Stimulated activated CD4-positive, alpha-beta T cell treated with anti-CD3 and anti-CD28 coated beads, Interleukin-12 subunit alpha, Interleukin-12 subunit beta, amount 100 ng/mL, for 4 hours (primary cell): Measurements from ENCODE around the gene PHACTR2.
A peak's percentile ranks its signal among the peaks of the same experiment; 100 is the strongest.
"Not testable (repeated sequence)": the region's sequence is repeated elsewhere in the genome, so short reads cannot be mapped to it uniquely, and the experiment has no call there.

ENCODE experiments used
- DNase-seq: peaks from one replicate; pipeline ENCODE4 v3.0.0-alpha.2; 2020

Gene PHACTR2

GRCh38 chr6:143677891-143678791 is at the start of gene PHACTR2:
Gene PHACTR2, plus strand, starts transcription at chr6:143677965. Its CDS starts 199 bp downstream, at chr6:143678164.
- peak; percentile 14 for DNase-seq

- DNase-seq, result no peak
Observed at GRCh38 chr6:143629104-143630080, 48.4 kb upstream of the PHACTR2 start.

GRCh38 chr6:143631196-143631595 is 46.6 kb upstream of the PHACTR2 start:
- DNase-seq, result not testable (repeated sequence)

GRCh38 chr6:143632894-143633293 is 44.9 kb upstream of the PHACTR2 start:
- no peak for DNase-seq

GRCh38 chr6:143634486-143634885 is 43.3 kb upstream of the PHACTR2 start:
- no peak for DNase-seq

- no peak for DNase-seq
Observed at GRCh38 chr6:143637691-143638090, 40.1 kb upstream of the PHACTR2 start.

- no peak for DNase-seq
Observed at GRCh38 chr6:143642403-143642802, 35.4 kb upstream of the PHACTR2 start.

GRCh38 chr6:143647191-143647590 is 30.6 kb upstream of the PHACTR2 start:
- DNase-seq, result no peak

- no peak for DNase-seq
Observed at GRCh38 chr6:143647732-143648131, 30.0 kb upstream of the PHACTR2 start.

- DNase-seq, result not testable (repeated sequence)
Observed at GRCh38 chr6:143649319-143649718, 28.4 kb upstream of the PHACTR2 start.

- DNase-seq, result not testable (repeated sequence)
Observed at GRCh38 chr6:143651328-143651727, 26.4 kb upstream of the PHACTR2 start.

- no peak for DNase-seq
Observed at GRCh38 chr6:143652841-143653331, 24.9 kb upstream of the PHACTR2 start.

- DNase-seq, result no peak
Observed at GRCh38 chr6:143655541-143655940, 22.2 kb upstream of the PHACTR2 start.

- DNase-seq, result no peak
Observed at GRCh38 chr6:143656026-143656425, 21.7 kb upstream of the PHACTR2 start.

GRCh38 chr6:143657809-143658208 is 20.0 kb upstream of the PHACTR2 start:
- no peak for DNase-seq

- DNase-seq, result not testable (repeated sequence)
Observed at GRCh38 chr6:143660170-143660569, 17.6 kb upstream of the PHACTR2 start.

- no peak for DNase-seq
Observed at GRCh38 chr6:143664171-143664570, 13.6 kb upstream of the PHACTR2 start.

- not testable (repeated sequence) for DNase-seq
Observed at GRCh38 chr6:143666007-143666406, 11.8 kb upstream of the PHACTR2 start.

GRCh38 chr6:143669483-143669882 is 8.3 kb upstream of the PHACTR2 start:
- not testable (repeated sequence) for DNase-seq

GRCh38 chr6:143673669-143674068 is 4.1 kb upstream of the PHACTR2 start:
- no peak for DNase-seq

GRCh38 chr6:143674483-143675381 is 3.0 kb upstream of the PHACTR2 start:
- no peak for DNase-seq

- DNase-seq, result no peak
Observed at GRCh38 chr6:143675382-143675900, 2.3 kb upstream of the PHACTR2 start.
